NCI-H128 (cell line): ENCODE data around the gene EP400.
"Not testable (repeated sequence)": the region's sequence is repeated elsewhere in the genome, so short reads cannot be mapped to it uniquely, and the experiment has no call there.

Experiments used
- DNase-seq: peaks from one replicate; lab custom pipeline; 2025; ENCODE audit not compliant: unreplicated experiment; lab: John Stamatoyannopoulos, UW

The EP400 gene

DNA sequence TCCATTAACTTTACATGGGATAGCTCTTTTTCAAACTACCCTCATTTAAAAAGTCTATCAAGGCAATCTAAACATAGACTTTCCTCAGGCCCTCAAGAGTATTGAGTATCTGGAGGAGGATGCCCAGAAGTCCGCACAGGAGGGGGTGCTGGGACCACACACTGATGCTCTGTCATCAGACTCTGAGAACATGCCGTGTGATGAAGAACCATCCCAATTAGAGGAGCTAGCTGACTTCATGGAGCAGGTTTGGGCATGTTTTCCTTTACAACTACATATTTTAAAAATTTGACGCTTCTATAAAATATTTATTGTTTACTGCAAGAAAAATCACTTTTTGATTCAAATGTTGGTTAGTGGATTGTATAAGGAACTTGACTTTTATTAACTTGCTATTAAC is 93.5 kb downstream of the EP400 start:
- DNase-seq, result no peak

DNA sequence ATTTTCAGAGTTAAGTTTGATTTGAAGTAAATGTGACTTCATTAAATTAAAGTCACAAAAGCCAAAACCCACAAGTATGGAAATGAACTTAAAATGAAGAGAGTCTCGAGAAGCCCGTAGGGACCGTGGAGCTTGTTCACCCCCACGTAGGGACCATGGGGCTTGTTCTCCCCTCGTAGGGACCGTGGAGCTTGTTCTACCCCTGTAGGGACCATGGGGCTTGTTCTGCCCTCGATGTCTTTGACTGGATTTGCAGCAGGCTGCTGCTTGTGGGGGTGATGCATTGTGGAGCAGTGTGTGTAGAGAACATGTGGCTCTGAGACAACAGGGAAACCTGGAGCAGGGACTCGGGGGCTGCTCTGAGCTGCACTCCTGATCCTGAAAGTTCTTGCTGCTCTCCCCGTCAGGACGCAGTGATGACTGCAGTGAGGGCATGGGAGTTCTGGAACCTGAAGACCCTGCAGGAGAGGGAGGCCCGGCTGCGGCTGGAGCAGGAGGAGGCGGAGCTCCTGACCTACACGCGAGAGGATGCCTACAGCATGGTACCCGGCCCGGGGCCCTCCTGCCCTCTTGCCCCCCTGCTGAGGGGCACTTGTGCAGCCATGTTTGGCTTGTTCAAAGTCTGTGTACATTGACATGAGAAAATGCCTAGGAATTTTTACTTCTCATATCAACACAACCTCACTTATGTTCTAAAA is 94.2 kb downstream of the EP400 start:
- DNase-seq, result no peak

- DNase-seq, result no peak
Measured at GRCh38 chr12:132044661-132045412, 95.1 kb downstream of the EP400 start.

- DNase-seq, result no peak
Measured at GRCh38 chr12:132045751-132046150, 96.0 kb downstream of the EP400 start.

GRCh38 chr12:132046561-132046960 is 96.8 kb downstream of the EP400 start:
- DNase-seq, result no peak

DNA sequence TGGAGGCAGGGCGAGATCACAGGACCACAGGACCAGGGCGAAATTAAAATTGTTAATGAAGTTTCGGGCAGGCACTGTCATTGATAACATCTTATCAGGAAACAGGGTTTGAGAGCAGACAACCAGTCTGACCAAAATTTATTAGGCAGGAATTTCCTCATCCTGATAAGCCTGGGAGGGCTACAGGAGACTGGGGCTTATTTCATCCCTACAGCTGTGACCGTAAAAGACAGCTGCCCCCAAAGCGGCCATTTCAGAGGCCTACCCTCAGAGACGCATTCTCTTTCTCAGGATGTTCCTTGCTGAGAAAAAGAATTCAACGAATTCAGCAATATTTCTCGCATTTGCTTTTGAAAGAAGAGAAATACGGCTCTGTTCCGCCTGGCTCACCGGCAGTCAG is 97.9 kb downstream of the EP400 start:
- DNase-seq, result not testable (repeated sequence)

DNA sequence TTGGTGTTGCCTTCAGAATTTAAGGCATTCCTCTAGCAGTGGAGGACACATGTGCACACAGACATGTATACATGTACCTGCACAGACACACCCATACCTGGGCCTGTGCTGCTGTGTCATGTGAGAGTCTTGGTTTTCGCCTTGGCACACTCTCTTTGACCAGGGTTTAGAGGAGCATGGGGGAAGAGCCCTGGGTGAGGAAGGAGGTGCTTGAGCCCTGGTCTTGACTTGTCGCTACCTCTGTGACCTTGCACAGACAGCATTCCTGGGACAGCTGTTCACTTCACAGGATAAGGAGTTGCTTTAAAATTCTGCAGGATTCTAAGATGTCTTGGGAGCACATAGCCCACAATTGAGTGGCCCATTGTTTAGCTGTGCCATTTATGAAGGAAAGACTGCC is 99.7 kb downstream of the EP400 start:
- DNase-seq, result no peak

- DNase-seq, result no peak
Measured at GRCh38 chr12:132049876-132050275, 100.1 kb downstream of the EP400 start.

GRCh38 chr12:132051718-132052117 is 102.0 kb downstream of the EP400 start:
- not testable (repeated sequence) for DNase-seq

- no peak for DNase-seq
Measured at GRCh38 chr12:132052196-132052932, 102.6 kb downstream of the EP400 start.

DNA sequence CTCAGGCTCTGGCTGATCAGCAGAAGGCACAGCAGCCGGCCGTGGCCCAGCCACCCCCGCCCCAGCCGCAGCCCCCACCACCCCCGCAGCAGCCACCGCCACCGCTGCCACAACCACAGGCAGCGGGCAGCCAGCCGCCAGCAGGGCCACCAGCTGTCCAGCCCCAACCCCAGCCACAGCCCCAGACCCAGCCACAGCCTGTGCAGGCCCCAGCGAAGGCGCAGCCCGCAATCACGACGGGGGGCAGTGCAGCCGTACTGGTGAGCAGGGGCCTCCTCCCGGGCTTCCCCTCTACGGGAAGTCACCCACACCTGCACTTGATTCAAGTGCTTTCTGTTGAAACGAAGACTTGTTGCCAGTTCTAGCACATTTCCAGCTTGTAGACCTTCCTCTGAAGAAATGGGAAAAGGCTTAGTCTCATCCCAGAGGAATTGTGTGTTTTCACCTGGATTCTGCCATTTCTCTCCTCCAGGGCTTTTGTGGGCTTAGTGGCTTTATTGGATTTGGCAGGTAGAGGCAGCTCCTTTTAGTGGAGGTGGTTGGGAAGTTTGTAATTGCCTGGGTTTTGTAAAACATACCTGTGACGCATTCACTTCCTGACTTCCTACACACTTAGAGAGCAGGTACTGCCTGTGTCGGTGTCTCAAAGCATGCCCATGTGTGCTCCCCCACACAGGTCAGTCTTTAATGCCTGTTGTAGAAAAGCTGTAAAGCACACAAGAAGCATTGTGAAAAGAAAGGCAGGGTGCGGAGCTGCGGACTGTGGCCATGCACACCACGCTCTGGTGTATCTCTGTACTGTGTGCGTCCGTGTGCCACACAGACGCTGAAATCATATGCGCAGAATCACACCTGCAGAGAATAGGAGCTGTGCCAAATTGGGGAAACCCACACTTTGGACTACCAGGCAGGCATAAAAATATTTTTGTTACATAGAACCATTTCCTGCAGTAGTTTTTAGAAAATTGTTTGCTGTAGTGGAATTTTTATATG is 103.9 kb downstream of the EP400 start:
- no peak for DNase-seq

DNA sequence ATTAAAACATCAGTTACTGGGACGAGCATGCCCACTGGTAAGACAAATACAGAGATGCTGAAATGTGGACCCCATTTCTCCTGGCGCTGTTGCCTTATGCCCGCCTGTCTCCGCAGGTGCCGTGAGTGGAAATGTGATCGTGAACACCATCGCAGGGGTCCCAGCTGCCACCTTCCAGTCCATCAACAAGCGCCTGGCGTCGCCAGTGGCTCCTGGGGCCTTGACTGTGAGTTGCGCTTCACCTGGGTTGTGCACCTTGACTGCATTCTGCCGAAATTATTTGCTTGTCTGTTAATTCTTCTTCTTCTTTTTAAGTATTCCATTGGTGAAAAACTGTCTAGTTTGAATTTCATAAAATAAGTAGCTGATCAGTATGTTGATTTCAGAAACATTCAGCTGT is 105.2 kb downstream of the EP400 start:
- DNase-seq, result no peak

GRCh38 chr12:132055535-132056096 is 105.9 kb downstream of the EP400 start:
- DNase-seq, result no peak

- no peak for DNase-seq
Measured at GRCh38 chr12:132056320-132056719, 106.6 kb downstream of the EP400 start.

DNA sequence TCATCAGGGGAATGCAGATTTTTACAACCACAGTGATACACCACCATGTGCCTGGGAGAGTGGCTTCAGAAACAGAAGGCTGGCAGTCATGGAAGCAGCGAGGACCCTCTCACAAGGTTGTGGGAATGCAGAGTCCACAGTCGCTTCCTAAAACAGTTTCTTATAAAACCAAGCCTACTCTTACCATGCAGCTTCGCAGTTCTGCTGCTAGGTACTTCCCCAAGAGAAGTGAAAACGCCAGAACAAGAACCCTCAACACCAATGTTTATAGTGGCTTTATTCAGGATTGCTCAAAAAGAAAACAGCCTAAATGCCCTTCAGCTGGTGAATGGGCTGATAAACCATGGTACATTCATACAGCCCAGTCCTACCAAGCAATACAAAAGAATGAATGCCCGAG is 107.2 kb downstream of the EP400 start:
- DNase-seq, result no peak

DNA sequence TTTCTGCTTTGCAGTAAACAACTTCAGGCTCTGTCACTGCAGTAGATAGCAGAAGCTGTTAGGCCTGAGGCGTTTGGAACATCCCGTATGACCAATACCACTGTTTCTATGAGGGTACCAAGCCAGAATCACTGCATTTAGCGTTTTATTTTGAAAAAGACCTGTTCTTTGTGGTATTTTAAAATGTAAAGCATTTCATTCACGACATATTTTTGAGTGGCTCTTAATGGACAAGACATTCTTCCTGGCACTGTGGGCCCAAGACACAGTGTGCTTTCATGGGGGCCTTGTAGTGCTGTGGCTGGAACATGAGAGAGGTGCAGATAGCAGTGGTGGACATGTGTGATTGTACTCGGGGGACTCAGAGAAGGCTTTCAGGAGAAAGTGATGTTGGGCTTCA is 107.9 kb downstream of the EP400 start:
- no peak for DNase-seq

- DNase-seq, result no peak
Measured at GRCh38 chr12:132061197-132061596, 111.5 kb downstream of the EP400 start.

- no peak for DNase-seq
Measured at GRCh38 chr12:132061641-132062430, 112.1 kb downstream of the EP400 start.

- no peak for DNase-seq
Measured at GRCh38 chr12:132062481-132062880, 112.7 kb downstream of the EP400 start.

DNA sequence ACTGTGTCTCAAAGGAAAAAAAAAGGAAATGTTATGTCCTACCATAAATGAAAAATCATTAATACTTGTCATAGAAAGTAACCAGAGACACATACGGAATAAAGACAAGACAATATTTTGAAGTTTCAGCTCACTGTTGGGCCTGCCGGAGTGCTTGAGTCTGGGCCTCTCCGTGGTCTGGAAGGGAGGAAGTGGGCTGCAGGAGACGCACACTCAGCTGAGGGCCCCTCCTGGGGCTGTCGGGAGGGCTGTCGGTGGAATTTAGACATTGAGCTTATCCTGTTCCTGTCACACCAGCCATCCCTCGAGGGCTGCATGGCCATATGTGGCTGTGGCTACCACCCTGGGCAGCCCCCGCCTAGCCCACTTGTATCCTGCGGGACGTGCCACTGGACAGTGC is 113.7 kb downstream of the EP400 start:
- no peak for DNase-seq
